Non-pigmented ciliary epithelial cell (primary cell): ENCODE results near the gene LTBP1.

Experiments
- DNase-seq: peaks from one replicate; pipeline ENCODE4 v3.0.0-alpha.2; 2010; ENCODE audit warnings: low read depth

Gene LTBP1

GRCh38 chr2:33314541-33314940 is 367.8 kb downstream of the LTBP1 start:
- no peak for DNase-seq

- no peak for DNase-seq
Measured at GRCh38 chr2:33316328-33316727, 369.6 kb downstream of the LTBP1 start.

- DNase-seq: no peak
Measured at GRCh38 chr2:33317369-33318007, 370.7 kb downstream of the LTBP1 start.

- DNase-seq: no peak
Measured at GRCh38 chr2:33318456-33318855, 371.7 kb downstream of the LTBP1 start.

GRCh38 chr2:33320573-33320972 is 373.8 kb downstream of the LTBP1 start:
- no peak for DNase-seq

GRCh38 chr2:33321236-33321771 is 374.6 kb downstream of the LTBP1 start:
- DNase-seq: peak; percentile 28

GRCh38 chr2:33321876-33322483 is 375.2 kb downstream of the LTBP1 start:
- DNase-seq: peak; percentile 27

- DNase-seq: no peak
Measured at GRCh38 chr2:33322612-33323011, 375.9 kb downstream of the LTBP1 start.

- DNase-seq: no peak
Measured at GRCh38 chr2:33323957-33324356, 377.2 kb downstream of the LTBP1 start.

- no peak for DNase-seq
Measured at GRCh38 chr2:33326100-33326499, 379.3 kb downstream of the LTBP1 start.

GRCh38 chr2:33333433-33333832 is 386.7 kb downstream of the LTBP1 start:
- no peak for DNase-seq

- no peak for DNase-seq
Measured at GRCh38 chr2:33334083-33334482, 387.3 kb downstream of the LTBP1 start.

- DNase-seq: no peak
Measured at GRCh38 chr2:33335516-33335915, 388.8 kb downstream of the LTBP1 start.

- DNase-seq: no peak
Measured at GRCh38 chr2:33336036-33336625, 389.4 kb downstream of the LTBP1 start.

- no peak for DNase-seq
Measured at GRCh38 chr2:33337385-33337960, 390.7 kb downstream of the LTBP1 start.

- no peak for DNase-seq
Measured at GRCh38 chr2:33337981-33338380, 391.2 kb downstream of the LTBP1 start.

GRCh38 chr2:33339269-33339668 is 392.5 kb downstream of the LTBP1 start:
- DNase-seq: no peak

- no peak for DNase-seq
Measured at GRCh38 chr2:33340280-33340679, 393.5 kb downstream of the LTBP1 start.

GRCh38 chr2:33342171-33342570 is 395.4 kb downstream of the LTBP1 start:
- DNase-seq: no peak

- DNase-seq: no peak
Measured at GRCh38 chr2:33342705-33343104, 396.0 kb downstream of the LTBP1 start.

GRCh38 chr2:33343387-33343895 is 396.7 kb downstream of the LTBP1 start:
- DNase-seq: no peak

GRCh38 chr2:33344230-33344629 is 397.5 kb downstream of the LTBP1 start:
- no peak for DNase-seq

- DNase-seq: no peak
Measured at GRCh38 chr2:33347856-33348255, 401.1 kb downstream of the LTBP1 start.
